Putamen (tissue), 1 donor: ENCODE measurements around the gene IL18BP.

Source experiments
- DNase-seq: peaks from one replicate; pipeline ENCODE4 v3.0.0-alpha.2; 2016; ENCODE audit warnings: low spot score

Gene IL18BP

GRCh38 chr11:72012897-72013721, 14.4 kb downstream of the IL18BP start:
- DNase-seq: peak; percentile 73

GRCh38 chr11:72013765-72014711, 15.3 kb downstream of the IL18BP start:
- DNase-seq: no peak

DNA sequence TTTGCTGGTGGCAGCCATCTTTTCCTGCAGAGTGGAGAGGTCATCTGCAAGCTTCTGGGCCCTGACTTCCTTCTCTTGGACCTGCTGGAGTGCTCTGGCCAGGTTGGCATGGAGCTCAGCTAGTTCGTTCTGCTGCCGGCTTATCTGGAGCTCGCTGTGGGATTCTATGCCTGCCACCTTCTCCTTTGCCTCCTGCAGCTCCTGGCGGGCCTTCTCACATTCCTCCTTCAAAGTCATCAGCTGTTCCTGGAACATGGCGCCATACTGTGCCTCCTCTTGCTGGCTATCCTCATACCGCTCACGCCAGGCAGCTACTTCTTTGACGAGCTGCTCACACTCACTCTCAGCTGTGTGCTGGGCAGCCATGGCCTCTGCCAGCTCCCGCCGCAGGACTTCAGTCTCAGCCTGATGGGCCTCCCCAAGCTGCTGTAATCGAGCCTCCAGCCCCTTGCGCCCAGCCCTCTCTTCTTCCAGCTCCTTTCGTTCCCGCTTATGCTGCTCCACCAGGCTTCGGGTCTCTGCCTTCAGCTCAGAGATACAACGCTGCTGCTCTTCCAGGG, 16.1 kb downstream of the IL18BP start:
- DNase-seq: no peak

- no peak for DNase-seq
These were observed 16.9 kb downstream of the IL18BP start for GRCh38 chr11:72015511-72016061.

GRCh38 chr11:72018171-72018570, 19.5 kb downstream of the IL18BP start:
- no peak for DNase-seq

DNA sequence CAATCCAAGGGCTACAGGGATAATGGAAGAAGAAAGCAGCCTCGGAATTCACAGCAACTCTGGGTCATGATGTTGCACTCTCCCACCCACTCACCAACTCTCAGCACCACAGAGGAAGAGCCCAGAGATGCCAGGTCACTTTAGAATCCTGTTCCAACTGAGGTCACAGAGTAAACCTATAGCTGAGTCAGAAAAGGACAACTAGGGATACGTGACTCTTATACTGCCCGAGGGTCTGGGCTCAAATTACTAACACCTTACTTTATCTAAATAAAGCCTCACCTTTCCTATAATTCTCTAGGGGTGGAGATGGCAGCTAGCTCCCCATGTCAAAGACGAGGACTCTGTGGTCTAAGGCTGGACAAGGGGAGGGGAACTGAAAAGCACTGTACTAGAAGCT, 24.6 kb downstream of the IL18BP start:
- no peak for DNase-seq

- no peak for DNase-seq
These were observed 25.5 kb downstream of the IL18BP start for GRCh38 chr11:72024069-72024754.

DNA sequence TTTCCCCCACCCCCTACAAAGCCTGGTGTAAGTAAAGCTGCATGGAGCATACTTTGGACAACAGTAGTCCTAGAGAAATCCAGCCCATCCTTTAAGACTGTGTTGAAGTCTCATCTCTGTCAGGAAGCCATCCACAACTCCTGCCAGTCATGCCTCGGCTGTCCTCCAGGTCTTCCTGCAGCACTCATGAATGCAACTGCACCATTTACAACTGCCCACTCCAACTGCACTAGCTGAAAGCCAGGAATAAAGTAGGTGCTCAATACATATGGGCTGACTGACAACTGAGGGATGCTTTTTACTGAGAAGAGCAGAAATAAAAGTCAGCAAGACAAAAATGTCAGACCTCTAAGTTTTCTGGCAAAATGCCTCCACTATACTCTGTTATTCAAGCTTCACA, 27.4 kb downstream of the IL18BP start:
- no peak for DNase-seq

GRCh38 chr11:72030472-72031045, 31.9 kb downstream of the IL18BP start:
- no peak for DNase-seq

DNA sequence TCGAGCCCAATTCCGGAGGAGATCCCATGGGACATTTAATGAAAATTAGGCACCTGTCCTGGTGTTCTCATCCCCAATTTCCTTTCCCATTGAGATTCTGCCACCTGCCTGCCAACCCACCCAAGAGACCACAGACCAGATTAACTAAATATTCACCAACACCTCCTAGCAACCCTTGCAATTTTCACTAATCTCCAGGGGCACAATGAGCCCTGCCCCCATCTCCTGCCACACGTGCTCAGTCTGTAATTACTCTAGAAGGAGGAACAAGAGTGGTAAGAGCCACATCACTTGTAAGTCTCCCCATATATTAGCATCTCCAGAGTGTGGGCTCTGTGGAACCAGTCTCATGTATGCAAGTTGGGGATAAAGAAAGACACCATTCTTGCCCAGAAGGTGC, 38.0 kb downstream of the IL18BP start:
- no peak for DNase-seq

- DNase-seq: no peak
These were observed 39.0 kb downstream of the IL18BP start for GRCh38 chr11:72037554-72038311.

GRCh38 chr11:72038491-72038890, 39.8 kb downstream of the IL18BP start:
- peak; percentile 81 for DNase-seq

GRCh38 chr11:72039031-72039855, 40.5 kb downstream of the IL18BP start:
- DNase-seq: no peak

- DNase-seq: peak; percentile 40
These were observed 41.2 kb downstream of the IL18BP start for GRCh38 chr11:72039856-72040401.

DNA sequence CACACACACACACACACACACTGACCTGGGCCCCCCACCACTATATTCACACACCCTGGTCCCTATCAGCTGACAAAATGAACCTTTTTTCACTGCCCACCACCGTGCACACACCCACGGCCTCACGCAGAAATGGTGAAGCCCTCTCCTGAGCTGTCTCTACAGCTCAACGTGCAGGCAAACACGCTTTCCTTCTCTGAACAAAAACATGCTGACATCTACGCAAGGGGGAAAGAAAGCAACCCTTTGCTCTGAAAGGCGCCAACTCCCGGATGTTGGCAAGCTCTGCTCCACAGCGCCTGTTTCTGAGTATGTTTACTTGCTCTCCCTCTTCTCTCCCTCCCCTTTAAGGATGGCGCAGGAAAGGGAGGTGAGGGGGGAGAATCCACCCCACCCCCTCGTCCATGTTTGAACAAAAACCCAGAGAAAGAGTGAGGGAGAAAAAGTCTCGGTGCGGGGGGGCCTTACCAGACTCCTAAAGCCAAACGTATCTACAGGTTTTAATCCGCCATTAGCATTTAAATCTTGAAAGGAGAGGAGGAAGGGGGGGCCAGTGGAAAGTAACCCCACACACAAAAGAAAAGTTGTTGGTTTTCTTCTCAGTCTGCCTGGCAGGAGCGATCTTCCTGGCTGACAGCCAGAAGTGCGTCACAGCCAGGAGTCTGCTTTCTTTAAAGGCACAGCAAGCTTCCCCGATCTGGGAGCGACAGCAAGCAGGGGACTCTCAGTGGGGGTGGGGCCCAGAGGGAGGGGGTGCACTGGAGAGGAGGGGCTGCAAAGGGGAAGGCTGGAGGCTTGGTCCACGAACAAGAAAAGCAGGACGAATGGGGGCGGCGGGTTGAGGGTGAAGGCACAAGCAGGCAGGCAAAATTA, 42.0 kb downstream of the IL18BP start:
- peak; percentile 96 for DNase-seq

DNA sequence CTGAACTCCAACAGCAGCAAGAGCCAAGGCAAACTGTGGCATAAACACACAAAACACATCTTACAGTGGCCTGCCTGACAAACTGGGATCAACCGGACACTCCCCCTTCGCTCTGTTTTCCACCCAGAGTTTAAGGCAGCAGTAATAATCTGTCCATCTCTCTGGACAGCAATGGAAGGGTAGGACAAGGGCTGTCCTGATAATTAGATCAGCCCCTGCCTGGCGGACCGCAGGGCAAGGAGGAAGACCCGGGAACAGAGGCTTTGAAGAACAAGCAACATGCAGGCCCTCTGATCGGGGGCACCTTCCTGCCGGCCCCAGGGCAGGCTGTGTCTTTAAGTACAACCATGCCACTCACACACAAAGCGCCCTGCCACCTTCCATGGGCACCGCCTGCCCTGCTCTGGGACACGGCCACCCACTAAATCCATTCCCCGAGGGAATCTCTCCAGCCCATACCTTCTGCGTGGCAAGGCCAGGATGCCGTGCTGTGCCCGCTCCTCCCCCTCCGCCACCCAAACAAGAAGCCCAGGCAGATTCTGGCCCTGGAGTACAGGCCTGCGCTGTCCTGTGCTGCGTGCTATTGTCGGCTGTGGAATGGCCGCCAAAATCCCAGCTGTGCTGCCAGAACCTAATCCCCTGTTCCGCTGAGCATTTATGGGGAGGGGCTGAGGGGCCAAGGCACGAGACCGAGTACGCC, 42.8 kb downstream of the IL18BP start:
- peak; percentile 86 for DNase-seq

- DNase-seq: no peak
These were observed 43.5 kb downstream of the IL18BP start for GRCh38 chr11:72042064-72042745.
